NOMO-1 (cell line): ENCODE results near the gene GP2.

Experiments
- DNase-seq, 2 experiments: peaks; one replicate each; lab custom pipeline; 2025; ENCODE audit not compliant: unreplicated experiment in 2 of 2; lab: John Stamatoyannopoulos, UW

Gene GP2

DNA sequence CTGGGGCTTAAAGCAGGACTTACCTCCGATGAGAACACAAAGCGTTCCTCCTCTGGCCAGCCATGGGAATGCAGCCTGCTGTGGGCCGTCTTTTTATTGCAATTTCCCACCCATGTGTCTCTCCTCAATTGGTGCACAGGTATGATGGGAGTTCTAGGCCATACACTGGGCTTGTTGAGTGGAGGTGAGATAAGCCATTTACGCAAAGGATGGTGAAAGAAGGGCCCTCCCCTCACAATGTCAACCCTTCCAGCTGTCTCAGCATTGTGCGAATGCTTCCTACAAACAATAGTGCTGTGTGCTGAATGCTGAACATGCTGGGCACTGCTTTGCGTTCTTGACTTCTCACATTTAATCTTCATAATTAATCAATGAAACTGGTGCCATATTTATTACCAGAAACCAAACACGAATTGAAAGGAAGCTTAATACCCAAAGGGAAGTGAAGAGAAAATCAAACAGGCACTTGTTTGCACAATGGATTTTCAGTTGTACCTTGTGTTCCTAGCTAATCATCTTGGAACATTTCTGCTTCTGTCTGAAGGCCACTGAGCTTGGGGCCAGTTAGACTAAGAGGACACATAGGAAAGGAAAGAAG is at the start of gene GP2:
Gene GP2, minus strand, starts transcription at position 70 of the 598 bp plus-strand sequence. CDS start 1,082 bp downstream, outside the sequence.
- no peak for DNase-seq

DNA sequence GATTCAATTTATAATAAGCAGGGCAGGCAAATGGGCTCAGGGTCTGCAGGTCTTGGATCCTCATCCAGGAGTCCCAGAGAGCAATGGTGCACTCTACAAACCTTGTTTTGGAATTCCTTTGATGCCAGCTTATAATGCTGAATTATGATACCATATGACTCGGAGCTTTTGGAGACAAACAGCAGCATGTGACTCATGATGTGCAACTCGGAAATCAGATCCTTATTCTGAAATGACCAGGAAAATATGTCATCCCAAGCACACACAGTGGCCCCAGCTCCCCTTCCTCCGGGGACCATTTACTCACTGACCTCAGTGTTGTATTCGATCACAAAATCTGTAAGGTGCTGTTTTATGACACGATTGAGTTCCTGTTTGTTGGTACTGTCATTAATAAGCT is 45.4 kb upstream of the GP2 start:
- DNase-seq = no peak

DNA sequence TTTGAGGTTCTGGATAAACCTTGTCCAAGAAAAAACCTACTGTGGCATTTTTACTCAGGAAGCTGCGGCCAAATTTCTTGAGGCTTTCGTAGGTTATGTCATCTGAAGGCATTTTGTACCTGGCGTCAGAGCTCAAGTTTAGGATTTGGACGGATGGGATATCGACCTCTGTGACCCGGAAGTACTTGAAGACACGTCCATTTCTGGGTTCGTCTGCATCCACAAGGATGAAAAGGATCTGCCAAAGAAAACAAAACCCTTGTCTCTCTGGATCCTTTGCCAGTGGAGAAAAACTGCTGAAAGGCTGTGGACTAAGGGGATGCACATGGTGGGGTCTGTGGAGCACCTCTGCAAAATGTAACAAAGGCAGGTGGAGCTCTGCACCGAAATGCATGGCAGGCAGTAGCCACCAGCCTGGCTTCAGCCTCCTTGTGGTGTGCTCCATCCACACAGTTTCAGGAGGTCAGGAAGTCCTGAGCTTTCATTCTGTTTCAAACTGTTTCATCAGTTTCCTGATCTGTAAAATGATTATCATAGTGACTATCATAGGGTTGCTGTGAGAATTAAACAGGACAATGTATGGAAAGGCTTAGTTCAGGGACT is 42.2 kb upstream of the GP2 start:
- DNase-seq = no peak

DNA sequence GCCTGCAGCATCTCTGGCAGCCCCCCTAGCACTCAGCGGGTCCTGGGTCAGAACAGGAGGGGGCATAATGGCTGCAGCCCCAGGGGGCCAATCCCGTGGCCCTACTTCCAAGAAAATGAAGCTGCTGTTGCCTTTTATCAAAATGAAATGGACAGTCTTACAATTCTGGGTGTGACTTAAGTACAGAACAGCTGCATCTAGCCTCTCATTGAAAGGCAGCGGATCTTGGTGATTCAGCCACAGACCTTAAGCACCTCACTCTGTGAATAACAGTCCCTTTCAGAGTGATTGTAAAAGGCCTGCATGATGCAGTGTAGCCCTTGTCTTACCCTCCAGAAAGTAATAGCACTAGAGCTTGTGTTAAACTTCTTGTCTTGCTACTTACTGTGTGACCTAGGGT is 36.7 kb upstream of the GP2 start:
- DNase-seq = no peak

DNA sequence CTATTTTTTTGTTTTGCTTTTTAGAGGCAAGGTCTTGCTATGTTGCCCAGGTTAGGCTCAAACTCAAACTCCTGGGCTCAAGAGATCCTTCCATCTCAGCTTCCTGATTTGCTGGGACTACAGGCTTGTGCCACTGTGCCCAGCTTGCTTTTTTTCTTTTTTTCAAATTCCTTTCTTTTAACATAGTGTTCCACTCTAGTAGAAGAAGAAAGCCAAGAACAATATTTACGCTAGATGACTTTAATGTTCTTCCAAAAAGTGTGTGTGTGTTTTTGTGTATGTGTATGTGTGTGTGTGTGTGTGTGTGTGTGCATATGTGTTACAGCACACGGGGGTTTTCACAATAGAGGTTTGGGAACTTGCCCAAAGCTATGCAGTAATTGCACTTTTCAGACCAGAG is 35.9 kb upstream of the GP2 start:
- DNase-seq = no peak

DNA sequence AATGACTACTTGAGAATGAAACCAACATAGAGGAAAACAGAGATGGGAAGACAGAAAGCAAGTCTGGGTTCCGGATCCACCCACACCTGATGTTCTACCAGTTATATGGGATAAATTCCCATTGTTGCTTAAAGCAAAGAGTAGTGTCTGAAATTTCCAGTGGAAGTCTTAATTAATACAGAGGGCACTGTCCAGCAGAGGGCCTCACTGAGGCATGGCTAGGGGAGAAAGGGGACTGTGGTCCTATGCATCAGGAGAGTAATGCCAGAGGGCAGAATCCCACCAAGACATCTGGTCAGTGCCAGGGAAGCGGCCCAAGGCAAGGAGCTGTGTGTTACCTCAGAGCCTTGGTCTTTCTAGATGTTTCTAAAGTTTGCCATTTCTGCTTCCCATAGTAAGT is 32.7 kb upstream of the GP2 start:
- no peak for DNase-seq

DNA sequence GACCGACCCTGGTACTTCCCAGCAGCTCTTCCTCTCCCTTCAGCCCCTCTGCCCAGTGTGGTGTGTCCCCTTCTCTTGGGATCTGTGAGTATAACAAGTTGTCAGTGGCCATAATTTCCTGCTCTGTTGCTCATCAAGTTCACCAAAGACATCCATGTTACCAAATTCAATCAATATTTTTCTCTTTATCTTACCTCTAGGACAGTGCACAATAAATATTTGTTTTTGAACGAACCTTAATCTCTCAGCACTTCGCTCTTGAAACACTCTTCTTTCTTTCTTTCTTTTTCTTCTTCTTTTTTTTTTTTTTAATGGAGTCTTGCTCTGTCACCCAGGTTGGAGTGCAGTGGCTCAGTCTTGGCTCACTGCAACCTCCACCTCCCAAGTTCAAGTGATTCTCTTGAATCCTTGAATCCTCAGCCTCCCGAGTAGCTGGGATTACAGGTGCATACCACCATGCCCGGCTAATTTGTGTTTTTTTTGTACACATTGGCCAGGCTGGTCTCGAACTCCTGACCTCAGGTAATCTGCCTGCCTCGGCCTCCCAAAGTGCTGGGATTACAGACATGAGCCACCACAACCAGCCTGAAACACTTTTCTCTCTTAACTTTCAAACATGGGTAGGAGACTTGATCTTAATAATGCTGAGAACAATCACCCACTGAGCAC is 27.9 kb upstream of the GP2 start:
- DNase-seq = no peak

DNA sequence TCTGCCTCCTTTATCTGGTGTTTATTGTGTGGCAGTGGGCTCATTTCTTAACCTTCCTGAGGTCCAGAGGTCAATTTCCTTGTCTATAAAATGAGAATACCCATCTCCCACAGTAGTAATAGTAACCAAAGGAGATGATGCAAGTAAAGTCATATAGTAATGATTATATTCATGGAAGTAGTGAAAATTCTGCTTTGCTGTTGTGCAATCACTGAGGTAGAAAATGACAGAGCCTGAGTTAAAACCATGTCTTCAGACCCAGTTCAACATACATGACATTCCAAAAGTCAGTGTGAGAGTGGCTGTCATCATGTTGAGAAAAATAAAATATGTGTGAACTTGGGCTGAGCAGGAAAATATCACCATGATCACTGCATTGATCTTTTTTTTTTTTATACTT is 26.1 kb upstream of the GP2 start:
- no peak for DNase-seq

DNA sequence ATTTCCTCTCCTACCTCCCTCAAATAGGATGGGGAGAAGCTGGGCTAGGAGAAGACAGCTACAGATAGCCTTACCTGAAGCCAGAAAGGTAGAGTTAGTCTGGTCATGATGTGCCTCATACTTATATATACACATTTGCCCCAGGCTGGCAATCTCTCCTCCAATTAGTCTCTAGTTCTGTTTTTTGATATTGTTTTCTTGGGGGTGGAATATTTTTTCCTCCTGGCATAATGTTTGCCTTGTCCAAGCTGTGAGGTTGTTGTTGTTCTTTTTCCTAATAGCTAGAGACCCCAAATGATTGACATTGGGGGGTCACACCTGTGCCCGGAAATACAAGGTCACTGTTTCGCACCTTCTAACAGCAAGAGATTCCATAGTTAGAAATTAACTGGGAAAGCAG is 25.3 kb upstream of the GP2 start, which contains the start of gene UMOD:
Gene UMOD, minus strand, starts transcription at position 101 of the 400 bp plus-strand sequence. CDS start 1,978 bp downstream, outside the sequence.
- DNase-seq = no peak

DNA sequence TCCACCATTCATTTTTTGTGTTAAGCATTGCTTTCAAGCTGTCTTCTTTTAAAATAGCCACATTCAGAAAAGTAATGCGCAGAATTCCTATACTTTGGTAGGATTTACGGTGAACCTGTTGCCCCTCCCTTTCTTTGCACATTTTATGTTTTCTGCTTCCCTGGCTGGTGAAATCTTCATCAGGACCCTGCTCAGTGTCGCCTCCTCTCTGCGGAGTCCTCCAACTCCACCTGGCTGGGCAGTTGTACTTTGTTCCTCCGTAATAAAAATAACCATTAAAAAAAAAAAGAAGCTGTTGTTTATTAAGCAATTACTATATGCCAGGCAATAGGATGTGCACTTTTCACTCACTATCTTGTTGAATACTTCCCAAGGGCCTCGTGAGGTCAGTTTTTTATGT is 22.3 kb upstream of the GP2 start:
- DNase-seq = no peak

DNA sequence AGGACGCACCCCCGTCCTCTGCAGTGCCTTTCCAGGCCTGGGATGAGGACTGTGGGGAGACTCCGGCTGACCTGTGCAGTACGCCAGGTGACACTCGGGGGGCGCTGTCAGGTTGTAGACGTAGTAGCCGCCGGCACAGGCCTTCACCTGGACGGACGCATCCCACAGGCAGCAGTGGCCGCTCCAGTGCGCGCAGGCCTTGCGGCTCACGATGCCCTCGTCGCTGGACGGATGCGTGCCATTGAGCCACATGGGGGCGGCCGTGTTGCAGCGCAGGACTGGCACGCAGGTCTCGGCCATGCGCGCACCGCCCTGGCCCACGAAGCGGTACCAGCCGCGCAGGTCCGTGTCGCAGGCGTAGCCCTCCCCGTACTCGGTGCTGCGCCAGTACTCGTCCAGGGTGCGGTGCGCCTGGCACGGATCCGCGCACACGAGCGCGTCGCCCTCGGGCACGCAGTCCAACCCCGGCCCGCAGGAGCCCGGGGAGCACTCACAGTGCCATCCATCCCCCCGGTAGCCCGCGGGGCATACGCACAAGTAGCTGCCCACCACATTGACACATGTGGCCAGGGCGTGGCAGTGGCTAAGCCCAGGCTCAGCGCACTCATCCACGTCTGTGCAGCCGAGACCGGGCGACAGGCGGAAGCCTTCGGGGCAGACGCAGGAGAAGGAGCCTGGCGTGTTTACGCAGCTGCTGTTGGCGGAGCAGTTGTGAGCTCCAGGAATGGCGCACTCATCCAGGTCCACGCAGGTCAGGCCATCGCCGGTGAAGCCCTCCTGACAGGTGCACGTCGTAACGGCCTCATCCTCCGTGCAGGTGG is 21.3 kb upstream of the GP2 start:
- no peak for DNase-seq

DNA sequence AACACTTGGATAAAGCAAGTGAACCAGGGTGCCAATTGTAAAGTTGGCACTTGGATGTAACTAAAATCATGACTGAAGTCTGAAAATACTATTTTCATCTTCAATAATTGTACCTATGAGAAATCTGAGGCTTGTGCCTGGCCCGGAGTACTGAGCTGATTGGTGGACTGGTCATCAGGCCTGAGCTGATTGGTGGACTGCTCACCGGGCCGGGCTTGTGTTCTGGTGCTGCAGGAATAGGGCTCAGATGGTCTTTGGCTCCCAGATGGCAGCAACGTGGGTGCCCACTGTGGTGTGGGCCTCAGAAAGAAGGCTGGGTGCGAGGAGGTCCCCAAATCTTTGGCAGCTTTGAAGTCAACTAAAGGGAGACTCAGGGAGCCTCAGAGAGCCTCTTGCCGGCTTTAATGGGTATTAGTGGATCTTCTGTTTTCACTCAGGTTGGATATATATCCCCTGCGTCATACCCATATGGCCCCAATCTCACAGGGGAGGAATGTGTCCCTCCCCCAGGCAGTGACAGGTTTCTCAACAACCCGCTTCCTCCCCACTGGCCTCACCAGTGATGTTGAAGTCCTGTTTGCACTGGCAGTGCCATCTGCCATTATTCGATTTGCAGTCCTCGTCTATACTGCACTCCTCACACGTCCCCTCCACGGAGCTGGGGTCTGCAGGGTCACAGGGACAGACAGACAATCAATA is 20.5 kb upstream of the GP2 start:
- no peak for DNase-seq

DNA sequence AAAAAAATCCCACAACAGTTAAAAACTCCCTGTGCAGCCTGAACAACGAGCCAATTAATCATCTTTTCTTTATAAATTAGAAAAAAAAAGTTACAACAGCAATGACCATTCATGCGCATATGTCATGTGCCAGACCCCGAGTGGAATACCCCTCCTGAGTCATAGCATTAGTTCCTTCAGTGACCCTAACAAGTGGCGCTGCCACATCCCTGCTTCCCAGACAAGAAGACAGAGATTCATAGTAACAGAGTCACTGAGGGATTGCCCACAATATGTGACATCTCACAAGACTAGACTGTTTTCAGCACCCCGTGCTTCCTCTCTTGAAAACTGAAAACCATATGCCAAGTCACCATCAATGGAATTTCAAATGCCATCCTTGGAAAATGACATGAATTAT is 17.3 kb upstream of the GP2 start:
- DNase-seq = no peak

DNA sequence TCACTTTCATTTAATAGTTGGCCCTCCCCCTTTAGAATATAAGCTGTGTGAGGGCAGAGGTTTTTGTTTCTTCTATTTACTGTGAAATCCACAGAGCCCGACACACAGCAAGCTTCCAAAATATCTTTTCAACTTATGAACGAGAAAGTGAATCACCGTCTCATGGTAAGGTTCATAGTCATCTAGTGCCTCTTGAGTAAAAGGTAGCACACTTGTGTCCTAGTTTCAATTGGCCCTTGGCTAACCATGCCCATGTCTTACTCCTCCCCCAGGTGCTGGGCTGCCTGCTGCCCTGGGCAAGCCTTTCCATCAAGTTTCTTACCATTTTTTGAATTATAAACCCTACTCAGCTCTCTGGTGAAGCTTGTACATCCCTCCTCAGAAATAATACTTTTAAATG is 12.4 kb upstream of the GP2 start:
- no peak for DNase-seq

DNA sequence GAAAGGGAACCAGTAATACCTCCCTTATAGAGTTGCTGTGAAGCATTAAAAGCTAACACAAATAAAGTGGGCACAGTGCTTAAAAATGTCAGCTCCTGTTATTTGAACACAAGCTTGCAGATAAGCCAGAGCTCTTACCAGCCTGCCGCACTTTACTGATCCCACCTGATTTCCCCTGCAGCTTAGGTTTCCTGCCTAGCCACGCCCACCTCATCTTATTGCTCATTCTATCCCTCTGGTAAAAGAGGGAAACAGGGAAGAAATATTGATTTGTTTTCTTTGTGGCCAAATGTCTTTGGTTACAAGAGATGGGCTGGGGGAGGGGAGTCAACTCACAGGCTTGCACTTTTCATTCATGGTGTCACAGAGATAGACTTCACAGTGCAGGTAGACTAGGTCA is 9.6 kb upstream of the GP2 start:
- DNase-seq = no peak

DNA sequence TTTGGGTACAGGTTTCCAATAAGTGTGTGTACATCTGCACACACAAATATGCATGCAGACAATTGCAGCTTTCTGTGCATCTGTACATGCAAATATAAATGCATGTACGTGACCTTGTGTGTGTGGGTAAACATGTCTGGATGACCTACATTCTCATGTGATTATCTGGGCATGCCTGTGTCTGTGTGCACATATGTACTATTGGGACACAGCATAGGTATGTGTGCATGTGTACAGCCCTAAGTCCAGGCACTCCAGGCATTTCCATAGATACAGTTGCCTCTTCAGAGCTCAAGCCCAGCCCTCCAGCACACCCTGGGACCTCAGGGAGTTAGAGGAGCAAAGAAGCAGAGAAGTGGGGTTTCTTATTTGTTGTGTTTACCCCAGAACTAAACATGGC is 7.1 kb upstream of the GP2 start:
- DNase-seq = no peak

DNA sequence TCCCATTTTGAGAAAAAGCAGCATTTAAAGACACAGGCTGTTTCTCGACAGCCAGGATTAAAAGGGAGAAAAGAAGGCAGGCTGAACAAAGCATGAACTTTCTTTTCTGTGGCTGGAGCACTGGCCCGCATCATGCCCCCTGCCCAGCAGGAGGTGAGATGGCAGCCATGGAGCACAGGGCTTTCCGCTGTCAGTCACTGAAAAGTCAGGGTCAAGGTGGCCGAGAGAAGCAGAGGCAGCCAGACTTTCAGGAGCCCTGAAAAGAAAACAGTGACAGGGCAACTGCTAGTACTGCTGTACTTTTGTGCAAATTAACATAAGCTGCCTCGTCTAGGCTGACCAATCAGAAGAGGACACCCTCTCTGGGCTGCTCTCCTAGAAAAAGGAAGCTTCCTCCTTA is 5.8 kb upstream of the GP2 start:
- DNase-seq = no peak

DNA sequence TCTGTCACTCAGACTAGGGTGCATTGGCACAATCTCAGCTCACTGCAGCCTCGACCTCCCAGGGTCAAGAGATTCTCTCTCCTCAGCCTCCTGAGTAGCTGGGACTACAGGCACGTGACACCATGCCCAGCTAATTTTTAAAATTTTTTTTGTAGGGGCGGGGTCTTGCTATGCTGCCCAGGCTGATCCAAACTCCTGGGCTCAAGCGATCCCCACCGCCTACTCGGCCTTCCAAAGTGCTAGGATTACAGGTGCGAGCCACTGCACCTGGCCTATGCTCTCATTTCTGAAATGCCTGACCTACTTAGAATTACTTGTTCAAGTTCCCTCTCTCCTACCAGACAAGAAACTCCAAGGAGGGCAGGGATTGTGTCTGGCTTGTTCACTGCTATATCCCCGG is 5.1 kb upstream of the GP2 start:
- DNase-seq = no peak

DNA sequence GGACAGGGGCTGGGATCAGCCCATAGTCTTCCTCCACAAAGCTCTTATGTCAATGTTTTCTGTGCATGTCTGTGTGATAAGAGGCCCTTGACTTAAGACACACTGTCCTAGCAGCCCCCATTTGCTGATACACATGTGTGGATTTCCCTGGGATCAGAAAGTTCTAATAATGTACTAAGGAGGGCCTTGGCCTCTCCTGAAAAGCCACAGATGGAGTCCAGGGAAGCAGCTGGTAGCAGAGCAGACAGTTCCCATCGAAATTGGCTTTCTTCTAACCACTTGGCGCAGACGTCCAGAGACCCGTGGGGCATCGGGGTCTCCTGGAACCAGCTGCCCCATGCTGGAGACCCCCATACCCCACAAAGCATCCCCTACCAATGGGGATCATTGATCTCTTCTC is 4.3 kb upstream of the GP2 start:
- DNase-seq = no peak

DNA sequence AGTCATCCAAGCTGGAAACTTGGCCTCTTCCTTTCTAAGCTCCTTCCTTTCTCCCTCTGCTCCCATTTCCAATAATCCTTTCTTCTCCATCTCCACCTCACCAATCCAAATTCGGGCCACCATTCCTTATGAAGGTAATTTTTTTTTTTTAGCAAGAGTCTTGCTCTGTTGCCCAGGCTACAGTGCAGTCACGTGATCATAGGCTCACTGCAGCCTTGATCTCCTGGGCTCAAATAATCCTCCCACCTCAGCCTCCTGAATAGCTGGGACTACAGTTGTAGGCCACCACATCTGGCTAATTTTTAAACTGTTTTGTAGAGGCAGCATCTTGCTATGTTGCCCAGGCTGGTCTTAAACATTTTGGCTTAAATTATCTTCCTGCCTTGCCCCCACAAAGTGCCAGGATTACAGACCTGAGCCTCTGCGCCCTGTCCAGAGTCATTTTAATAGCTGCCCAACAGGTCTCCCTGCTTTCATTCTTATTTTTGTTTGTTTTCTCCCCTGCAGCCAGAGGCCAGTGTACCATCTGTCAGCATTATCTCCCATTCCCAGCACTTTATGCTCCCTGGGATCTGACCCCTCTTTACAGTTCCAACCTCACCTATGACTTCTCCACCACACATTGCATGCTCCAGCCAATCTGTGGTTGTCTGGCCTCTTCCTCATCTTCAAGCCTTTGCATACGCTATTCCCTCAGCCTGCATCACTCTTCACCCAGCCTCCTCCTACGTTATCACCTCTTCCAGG is 2.3 kb upstream of the GP2 start:
- no peak for DNase-seq
